Activated CD4-positive, alpha-beta T cell treated with anti-CD3 and anti-CD28 coated beads for 48 hours (primary cell): ENCODE measurements around the gene AMN.
"Not testable (repeated sequence)": the region's sequence is repeated elsewhere in the genome, so short reads cannot be mapped to it uniquely, and the experiment has no call there.

Source experiments
- DNase-seq: peaks from one replicate; pipeline ENCODE4 v3.0.0-alpha.2; 2020

Gene AMN

GRCh38 chr14:102914474-102915291, 7.8 kb upstream of the AMN start:
- DNase-seq = no peak

- DNase-seq = no peak
Measured at GRCh38 chr14:102915292-102916110, 7.0 kb upstream of the AMN start.

DNA sequence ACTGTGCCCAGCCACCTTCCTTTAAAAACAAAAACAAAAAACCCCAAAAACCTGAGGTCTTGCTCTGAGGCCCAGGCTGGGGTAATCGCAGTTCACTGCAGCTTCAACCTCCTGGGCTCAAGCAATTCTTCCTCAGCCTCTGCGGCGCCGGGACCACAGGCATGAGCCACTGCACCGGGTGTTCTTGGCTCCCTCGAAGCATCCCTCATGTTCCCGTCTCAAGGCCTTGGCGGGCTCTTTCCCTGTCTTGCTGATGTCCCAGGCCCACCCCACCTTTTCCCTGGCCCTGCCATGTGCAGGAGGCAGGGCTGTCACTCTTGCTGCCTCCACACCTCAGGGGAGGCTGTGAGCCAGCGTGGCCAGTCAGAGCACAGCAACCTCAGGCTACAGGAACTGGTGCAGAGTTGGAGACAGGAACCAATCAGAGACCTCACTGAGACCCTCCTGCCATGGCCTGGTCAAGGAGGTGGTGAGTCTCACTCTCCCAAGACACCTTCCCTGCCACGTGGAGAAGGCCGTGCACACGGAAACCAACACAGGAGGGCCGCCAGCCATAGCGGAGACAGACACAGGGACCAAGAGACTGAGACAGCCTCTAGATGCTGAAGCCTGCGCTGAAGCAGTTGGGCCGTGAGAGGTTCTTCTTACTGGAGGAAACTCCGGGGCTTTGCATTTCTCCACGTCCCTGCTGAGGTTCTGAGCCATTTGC, 6.0 kb upstream of the AMN start:
- no peak for DNase-seq

DNA sequence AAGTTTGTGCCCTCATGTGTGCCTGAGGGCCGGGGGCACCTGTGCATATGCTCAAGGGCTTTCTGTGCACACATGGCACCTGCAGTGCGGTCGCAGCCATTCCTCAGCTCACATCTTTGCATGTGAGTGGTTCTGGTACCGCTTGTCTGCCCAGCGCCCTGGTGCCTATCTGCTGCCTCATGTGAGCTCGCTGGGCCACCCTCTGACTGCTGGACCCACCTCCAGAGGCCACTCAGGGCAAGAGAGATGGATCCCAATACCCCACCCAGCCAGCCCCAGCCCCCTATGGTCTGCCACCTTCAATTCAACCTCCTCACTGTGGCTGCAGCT, 5.4 kb upstream of the AMN start:
- no peak for DNase-seq

DNA sequence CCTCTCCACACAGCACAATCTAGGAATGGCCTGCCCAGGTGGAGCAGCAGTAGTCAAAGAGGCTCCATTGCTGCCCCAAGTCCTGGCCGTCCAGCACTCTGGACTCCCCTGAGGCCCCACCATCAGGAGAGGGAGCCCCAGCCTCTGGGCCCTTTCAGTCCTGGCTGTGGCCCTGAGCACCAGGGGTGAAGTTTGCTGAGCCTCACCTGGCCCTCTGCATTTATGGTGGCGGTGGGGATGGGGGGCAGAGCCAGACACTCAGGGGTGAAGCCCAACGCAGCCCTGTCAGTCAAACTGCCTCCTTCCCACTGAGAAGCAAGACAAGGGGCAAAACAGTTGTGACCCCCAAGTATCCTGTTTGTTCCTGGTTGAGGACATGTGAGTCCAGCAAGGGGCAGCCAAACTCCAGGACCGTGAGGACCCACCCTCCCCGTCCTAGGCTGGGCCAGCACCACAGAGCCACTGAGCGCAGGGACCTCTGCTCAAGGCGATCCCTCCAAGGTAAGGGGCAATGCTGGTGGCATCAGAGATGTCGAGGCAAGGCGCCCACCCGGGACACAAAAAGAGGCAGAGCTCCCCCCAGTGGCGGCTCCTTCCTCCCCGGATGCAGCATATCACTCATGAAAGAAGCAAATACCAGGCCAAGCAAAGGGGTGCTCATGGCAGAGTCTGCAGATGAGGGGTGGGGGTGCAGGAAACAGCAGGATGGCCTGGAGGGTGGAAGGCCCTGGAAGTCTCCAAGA, 4.8 kb upstream of the AMN start:
- peak; percentile 75 for DNase-seq

GRCh38 chr14:102918438-102918837, 4.0 kb upstream of the AMN start:
- DNase-seq = no peak

- no peak for DNase-seq
Measured at GRCh38 chr14:102920273-102920997, 2.0 kb upstream of the AMN start.

DNA sequence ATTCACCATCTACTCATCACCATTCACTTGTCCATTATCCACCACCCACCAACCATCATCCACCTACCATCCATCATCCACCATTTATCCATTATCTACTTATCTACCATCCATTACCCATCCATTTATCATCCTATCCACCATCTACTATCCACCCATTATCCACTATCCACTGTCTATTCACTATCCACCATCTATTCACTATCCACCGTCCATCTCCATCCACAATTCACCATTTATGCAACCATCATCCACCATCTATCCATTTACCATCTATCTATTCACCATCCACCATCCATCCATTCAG, 1.5 kb upstream of the AMN start:
- no peak for DNase-seq

GRCh38 chr14:102923201-102923924, 900 bp downstream of the AMN start:
- no peak for DNase-seq

- no peak for DNase-seq
Measured at GRCh38 chr14:102923925-102924486, 1.5 kb downstream of the AMN start.

GRCh38 chr14:102924632-102925588, 2.4 kb downstream of the AMN start:
- peak; percentile 6 for DNase-seq

GRCh38 chr14:102925646-102926045, 3.2 kb downstream of the AMN start:
- no peak for DNase-seq

GRCh38 chr14:102926104-102926503, 3.6 kb downstream of the AMN start:
- DNase-seq = no peak

GRCh38 chr14:102926840-102927239, 4.4 kb downstream of the AMN start:
- not testable (repeated sequence) for DNase-seq

DNA sequence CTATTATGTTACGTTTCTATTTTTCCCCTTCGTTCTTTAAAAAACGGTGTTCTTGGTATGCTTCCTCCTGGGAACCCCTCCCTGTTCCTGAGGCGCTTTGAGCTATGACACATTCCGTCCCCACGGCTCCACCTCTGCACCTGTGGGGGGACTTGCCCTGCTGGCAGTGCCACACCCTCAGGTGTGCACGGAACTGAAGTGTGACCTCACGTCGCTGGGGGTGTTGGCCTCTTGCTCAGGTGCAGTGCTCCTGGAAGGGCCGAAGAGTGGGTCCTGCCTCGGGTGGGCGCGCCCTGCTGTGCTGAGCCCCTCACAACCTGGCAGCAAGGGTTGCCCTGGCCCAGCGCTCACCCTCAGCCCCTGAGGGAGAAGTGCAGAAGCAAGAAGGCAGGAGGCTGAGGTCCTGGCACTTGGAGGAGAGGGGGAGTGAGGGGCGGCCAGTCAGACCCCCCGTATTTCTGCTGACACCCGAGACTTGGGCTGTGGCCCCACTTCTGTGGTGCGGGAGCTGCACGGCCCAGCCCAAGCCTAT, 4.9 kb downstream of the AMN start:
- DNase-seq = no peak

DNA sequence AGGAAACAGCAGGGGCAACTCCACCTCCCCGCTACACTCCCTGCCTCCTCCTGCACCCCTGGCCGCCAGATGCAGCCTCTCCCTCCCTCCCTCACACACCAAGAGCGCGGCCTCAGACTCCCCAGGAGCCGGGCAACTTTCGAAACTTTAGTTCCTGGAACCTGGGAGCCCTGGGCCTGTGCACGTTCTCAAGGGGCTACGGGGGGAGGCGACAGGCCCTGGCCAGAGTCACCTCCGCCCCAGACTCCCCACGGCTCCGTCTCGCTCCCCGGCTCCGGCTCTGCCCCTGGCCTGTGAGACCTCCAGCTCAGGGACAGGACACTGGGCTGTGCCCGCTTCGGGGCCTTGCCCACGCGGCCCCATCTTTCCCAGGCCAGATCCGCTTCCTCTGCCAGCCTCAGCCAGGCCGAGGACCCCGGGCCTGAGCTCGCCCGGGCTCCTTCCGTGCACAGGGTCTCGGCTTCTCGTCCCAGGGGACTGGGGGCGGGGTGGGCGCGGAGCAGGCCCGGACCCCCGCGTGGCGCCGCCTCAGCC, 5.5 kb downstream of the AMN start:
- no peak for DNase-seq

- peak; percentile 72 for DNase-seq
Measured at GRCh38 chr14:102928412-102929240, 6.2 kb downstream of the AMN start.
